Memory B cell (primary cell): ENCODE results near the gene TRIM40.
"Not testable (repeated sequence)": the region's sequence is repeated elsewhere in the genome, so short reads cannot be mapped to it uniquely, and the experiment has no call there.

ENCODE experiments used
- ATAC-seq: fragments of 150-1000 bp; cut with Tn5 transposase; 2 replicates; pipeline ENCODE4 v1.10.0; 2021; ENCODE audit warnings: low read depth, mild to moderate bottlenecking, moderate library complexity
- DNase-seq, 2 donors: peaks; one replicate each; pipeline ENCODE4 v3.0.0; 2022; ENCODE audit warnings: low spot score in 2 of 2
- H3K27ac Mint-ChIP-seq: one replicate; pipeline ENCODE4 v1.8.0; 2022; ENCODE audit warnings: mild to moderate bottlenecking, moderate library complexity, mixed read lengths
- H3K27me3 Mint-ChIP-seq: one replicate; pipeline ENCODE4 v1.8.0; 2022; ENCODE audit warnings: mixed read lengths
- H3K36me3 Mint-ChIP-seq: one replicate; pipeline ENCODE4 v1.8.0; 2022; ENCODE audit warnings: mild to moderate bottlenecking, mixed read lengths
- H3K4me1 Mint-ChIP-seq: one replicate; pipeline ENCODE4 v1.8.0; 2022; ENCODE audit warnings: mixed read lengths
- H3K4me3 Mint-ChIP-seq: one replicate; pipeline ENCODE4 v1.8.0; 2022; ENCODE audit warnings: mild to moderate bottlenecking, moderate library complexity, mixed read lengths
- H3K9me3 Mint-ChIP-seq: one replicate; pipeline ENCODE4 v1.8.0; 2022; ENCODE audit warnings: mixed read lengths

Gene TRIM40

GRCh38 chr6:30160008-30160784, 24.3 kb downstream of the TRIM40 start:
- H3K36me3 Mint-ChIP-seq, result no peaks in the 10 kb centered on the region
- no peaks in the 10 kb centered on the region for H3K9me3 Mint-ChIP-seq
- ATAC-seq, result no peak
- H3K27ac Mint-ChIP-seq, result no peak overlapping the region
- peaks cover 14% of the 10 kb centered on the region for H3K27me3 Mint-ChIP-seq
- H3K4me3 Mint-ChIP-seq, result no peak overlapping the region
- DNase-seq, result no peak
- H3K4me1 Mint-ChIP-seq, result no peaks in the 10 kb centered on the region

GRCh38 chr6:30160785-30161531, 25.0 kb downstream of the TRIM40 start, which contains the start of gene TRIM10:
TSS of gene TRIM10 (minus strand) at chr6:30161211. CDS start at chr6:30160858, 353 bp downstream.
- Mint-ChIP-seq H3K4me3 (no peak within 1 kb of the TSS), H3K27me3 (peaks cover 16% of the 10 kb centered on the region), H3K4me1 (no peaks in the 10 kb centered on the region), H3K9me3 (no peaks in the 10 kb centered on the region), H3K36me3 (no peaks in the 10 kb centered on the region), H3K27ac (no peak within 1 kb of the TSS)
- no peak for DNase-seq
- no peak for ATAC-seq

- no peak overlapping the region for H3K27ac Mint-ChIP-seq
- no peak for DNase-seq
- H3K4me3 Mint-ChIP-seq, result no peak overlapping the region
- no peaks in the 10 kb centered on the region for H3K36me3 Mint-ChIP-seq
- no peaks in the 10 kb centered on the region for H3K4me1 Mint-ChIP-seq
- no peak for ATAC-seq
- H3K9me3 Mint-ChIP-seq, result no peaks in the 10 kb centered on the region
- H3K27me3 Mint-ChIP-seq, result peaks cover 20% of the 10 kb centered on the region
These were observed 26.5 kb downstream of the TRIM40 start for GRCh38 chr6:30162265-30163089.

GRCh38 chr6:30163090-30163917, 27.4 kb downstream of the TRIM40 start, which contains the start of gene TRIM15:
TSS of gene TRIM15 (plus strand) at chr6:30163546. CDS start at chr6:30163685, 139 bp downstream.
- H3K27me3 Mint-ChIP-seq, result peaks cover 27% of the 10 kb centered on the region
- ATAC-seq (no peak), DNase-seq (no peak)
- no peaks in the 10 kb centered on the region for H3K4me1 Mint-ChIP-seq
- H3K9me3 Mint-ChIP-seq, result no peaks in the 10 kb centered on the region
- no peaks in the 10 kb centered on the region for H3K36me3 Mint-ChIP-seq
- no peak within 1 kb of the TSS for H3K27ac Mint-ChIP-seq
- no peak within 1 kb of the TSS for H3K4me3 Mint-ChIP-seq

GRCh38 chr6:30163918-30164654, 28.1 kb downstream of the TRIM40 start:
- H3K36me3 Mint-ChIP-seq, result no peaks in the 10 kb centered on the region
- H3K4me3 Mint-ChIP-seq, result no peak overlapping the region

GRCh38 chr6:30164714-30165113, 28.8 kb downstream of the TRIM40 start:
- Mint-ChIP-seq H3K36me3 (no peaks in the 10 kb centered on the region), H3K27ac (no peak overlapping the region), H3K4me1 (no peaks in the 10 kb centered on the region), H3K4me3 (no peak overlapping the region), H3K9me3 (no peaks in the 10 kb centered on the region), H3K27me3 (peaks cover 33% of the 10 kb centered on the region)
- no peak for DNase-seq
- no peak for ATAC-seq

More at GRCh38 chr6:30163918-30164654, 28.1 kb downstream of the TRIM40 start:
- no peaks in the 10 kb centered on the region for H3K9me3 Mint-ChIP-seq
- H3K27me3 Mint-ChIP-seq, result peaks cover 30% of the 10 kb centered on the region
- ATAC-seq (no peak), DNase-seq (no peak)
- no peaks in the 10 kb centered on the region for H3K4me1 Mint-ChIP-seq
- no peak overlapping the region for H3K27ac Mint-ChIP-seq

GRCh38 chr6:30165238-30165637, 29.3 kb downstream of the TRIM40 start:
- H3K27ac Mint-ChIP-seq, H3K4me1 Mint-ChIP-seq: not testable (repeated sequence)
- H3K27me3 Mint-ChIP-seq, result peaks cover 31% of the 10 kb centered on the region

GRCh38 chr6:30167101-30167500, 31.2 kb downstream of the TRIM40 start:
- Mint-ChIP-seq H3K4me3 (no peak overlapping the region), H3K9me3 (no peaks in the 10 kb centered on the region), H3K27me3 (peaks cover 40% of the 10 kb centered on the region), H3K4me1 (peaks cover 3% of the 10 kb centered on the region), H3K36me3 (no peaks in the 10 kb centered on the region), H3K27ac (no peak overlapping the region)
- DNase-seq (no peak), ATAC-seq (no peak)

More at GRCh38 chr6:30165238-30165637, 29.3 kb downstream of the TRIM40 start:
- not testable (repeated sequence) for DNase-seq, H3K9me3 Mint-ChIP-seq, H3K36me3 Mint-ChIP-seq, H3K4me3 Mint-ChIP-seq, ATAC-seq

GRCh38 chr6:30168741-30169140, 32.8 kb downstream of the TRIM40 start:
- H3K27ac Mint-ChIP-seq, result no peak overlapping the region
- H3K9me3 Mint-ChIP-seq, result no peaks in the 10 kb centered on the region
- no peak for DNase-seq
- no peak overlapping the region for H3K4me3 Mint-ChIP-seq
- H3K36me3 Mint-ChIP-seq, result no peaks in the 10 kb centered on the region
- peaks cover 3% of the 10 kb centered on the region for H3K4me1 Mint-ChIP-seq
- peaks cover 37% of the 10 kb centered on the region for H3K27me3 Mint-ChIP-seq
- no peak for ATAC-seq

- Mint-ChIP-seq H3K27me3 (peaks cover 32% of the 10 kb centered on the region), H3K27ac (no peak overlapping the region), H3K9me3 (no peaks in the 10 kb centered on the region), H3K4me3 (no peak overlapping the region), H3K4me1 (peaks cover 3% of the 10 kb centered on the region), H3K36me3 (no peaks in the 10 kb centered on the region)
- ATAC-seq (peak; percentile 83), DNase-seq (peak in 1 of 2 donors; percentile 36)
These were observed 34.0 kb downstream of the TRIM40 start for GRCh38 chr6:30169658-30170614.

- Mint-ChIP-seq H3K4me3 (peak overlapping the region; percentile 44), H3K27me3 (peaks cover 31% of the 10 kb centered on the region), H3K27ac (no peak overlapping the region)
These were observed 35.9 kb downstream of the TRIM40 start for GRCh38 chr6:30171677-30172471.

More at GRCh38 chr6:30171677-30172471, 35.9 kb downstream of the TRIM40 start:
- no peaks in the 10 kb centered on the region for H3K36me3 Mint-ChIP-seq
- DNase-seq, result no peak
- ATAC-seq, result peak; percentile 28
- H3K4me1 Mint-ChIP-seq, result peaks cover 3% of the 10 kb centered on the region
- H3K9me3 Mint-ChIP-seq, result no peaks in the 10 kb centered on the region
